K562 (cell line): Measurements from ENCODE around the gene LTBP4. TPM values are rescaled to one million over a fixed set of nuclear protein-coding genes. Genes with fewer than 3 reads are reported as not detected.

Source experiments
- DNMT1 ChIP-seq: fragments of 450-650 bp; IDR thresholded peaks from 2 replicates; pipeline ENCODE4 v1.6.1; 2016; ENCODE audit warnings: antibody characterized with exemption, mild to moderate bottlenecking
- FOXP1 ChIP-seq: sonication (generic); formaldehyde crosslinking; IDR thresholded peaks from 2 replicates; pipeline ENCODE4 v1.8.0; 2022; ENCODE audit warnings: mild to moderate bottlenecking, missing genetic modification reagents
- polyA plus RNA-seq, 8 experiments: library from polyadenylated mRNA; depleted of rRNA in 4 of 8; stranded (reverse) in 5 of 8; unstranded in 3 of 8; fragments of >200 nt; fragmentation: Nextera tagmentation in 2 of 8; fragmentation: Illumina TruSeq in 1 of 8; extraction: Ambion mirVana in 2 of 8; extraction: Trizol in 1 of 8; gene quantifications; 2 replicates each; pipeline versions ENCODE4 v1.2.1 to v1.2.3, GENCODE V29; 2011 to 2014; ENCODE audit warnings: inconsistent platforms in 1 of 8, missing spikeins in 1 of 8
- total RNA-seq, 7 experiments: library from RNA; depleted of rRNA in 6 of 7; stranded (reverse); fragments of >200 nt in 6 of 7; fragmentation: Illumina TruSeq in 2 of 7; extraction: Trizol in 2 of 7; gene quantifications; 2 replicates each; pipeline versions ENCODE4 v1.2.1 to v1.2.3, GENCODE V29; 2011 to 2021; ENCODE audit warnings: low replicate concordance in 1 of 7
- TF ChIP-seq, protein P1 (sequence below): fragments of 250-450 bp; sonication (Bioruptor Pico); IDR thresholded peaks from 2 replicates; pipeline ENCODE4 v1.6.1; 2021; ENCODE audit warnings: mild to moderate bottlenecking
- TF ChIP-seq, protein P2 (sequence below): fragments of 450-650 bp; IDR thresholded peaks from 2 replicates; pipeline ENCODE4 v1.6.1; 2017; ENCODE audit warnings: antibody characterized with exemption
- TF ChIP-seq, protein P3 (sequence below): fragments of 200-600 bp; sonication (generic); IDR thresholded peaks from one replicate; pipeline ENCODE4 v1.6.1; 2012; ENCODE audit warnings: mild to moderate bottlenecking, low read depth, low read length, inconsistent platforms

Gene LTBP4
- total and polyA plus RNA-seq, 9 of the 15 experiments (the other 6 are each of a cell fraction or from before 2014, with no cell fraction given) = 0.35 to 160 (median 31.6) TPM

DNA sequence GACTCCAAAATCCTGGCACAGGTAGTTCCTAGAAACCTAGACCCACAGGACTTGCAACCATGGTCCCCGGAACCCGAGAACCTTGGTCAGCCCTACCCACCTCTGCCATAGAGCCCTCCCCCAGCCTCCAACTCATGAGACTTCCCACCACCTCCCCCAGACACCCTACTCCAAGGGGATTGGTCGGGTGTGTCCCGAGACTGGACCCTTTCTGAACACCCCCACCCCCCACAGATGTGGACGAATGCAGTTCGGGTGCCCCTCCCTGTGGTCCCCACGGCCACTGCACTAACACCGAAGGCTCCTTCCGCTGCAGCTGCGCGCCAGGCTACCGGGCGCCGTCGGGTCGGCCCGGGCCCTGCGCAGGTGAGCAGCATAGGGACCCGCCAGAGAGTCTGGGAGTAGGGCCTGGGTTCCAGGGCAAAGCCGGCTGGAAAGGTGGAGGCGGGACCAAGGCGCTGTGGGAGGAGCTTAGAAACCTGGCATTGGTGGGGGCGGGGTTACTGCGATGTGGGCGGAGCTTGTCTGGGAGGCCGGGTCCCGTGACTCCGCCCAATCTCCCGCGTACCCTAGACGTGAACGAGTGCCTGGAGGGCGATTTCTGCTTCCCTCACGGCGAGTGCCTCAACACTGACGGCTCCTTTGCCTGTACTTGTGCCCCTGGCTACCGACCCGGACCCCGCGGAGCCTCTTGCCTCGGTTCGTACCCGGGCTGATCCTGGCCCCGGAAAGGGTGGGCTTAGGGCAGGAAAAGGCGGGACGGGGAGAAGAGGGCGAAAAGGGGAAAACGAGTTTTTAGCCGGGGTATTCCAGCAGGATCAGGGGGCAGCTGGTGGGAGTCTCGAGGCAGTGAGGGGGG lies 11.9 kb downstream of the LTBP4 start (continued):
- TF ChIP-seq, protein P1, sequence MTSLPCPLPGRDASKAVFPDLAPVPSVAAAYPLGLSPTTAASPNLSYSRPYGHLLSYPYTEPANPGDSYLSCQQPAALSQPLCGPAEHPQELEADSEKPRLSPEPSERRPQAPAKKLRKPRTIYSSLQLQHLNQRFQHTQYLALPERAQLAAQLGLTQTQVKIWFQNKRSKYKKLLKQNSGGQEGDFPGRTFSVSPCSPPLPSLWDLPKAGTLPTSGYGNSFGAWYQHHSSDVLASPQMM = no peak
- TF ChIP-seq FOXP1 (CRISPR knock-in tag) = 0 out of 2 replicates have a peak, but pooled peaks have one; percentile 45
- TF ChIP-seq, protein P2, sequence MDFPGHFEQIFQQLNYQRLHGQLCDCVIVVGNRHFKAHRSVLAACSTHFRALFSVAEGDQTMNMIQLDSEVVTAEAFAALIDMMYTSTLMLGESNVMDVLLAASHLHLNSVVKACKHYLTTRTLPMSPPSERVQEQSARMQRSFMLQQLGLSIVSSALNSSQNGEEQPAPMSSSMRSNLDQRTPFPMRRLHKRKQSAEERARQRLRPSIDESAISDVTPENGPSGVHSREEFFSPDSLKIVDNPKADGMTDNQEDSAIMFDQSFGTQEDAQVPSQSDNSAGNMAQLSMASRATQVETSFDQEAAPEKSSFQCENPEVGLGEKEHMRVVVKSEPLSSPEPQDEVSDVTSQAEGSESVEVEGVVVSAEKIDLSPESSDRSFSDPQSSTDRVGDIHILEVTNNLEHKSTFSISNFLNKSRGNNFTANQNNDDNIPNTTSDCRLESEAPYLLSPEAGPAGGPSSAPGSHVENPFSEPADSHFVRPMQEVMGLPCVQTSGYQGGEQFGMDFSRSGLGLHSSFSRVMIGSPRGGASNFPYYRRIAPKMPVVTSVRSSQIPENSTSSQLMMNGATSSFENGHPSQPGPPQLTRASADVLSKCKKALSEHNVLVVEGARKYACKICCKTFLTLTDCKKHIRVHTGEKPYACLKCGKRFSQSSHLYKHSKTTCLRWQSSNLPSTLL = no peak
- TF ChIP-seq DNMT1 = no peak
- TF ChIP-seq, protein P3, sequence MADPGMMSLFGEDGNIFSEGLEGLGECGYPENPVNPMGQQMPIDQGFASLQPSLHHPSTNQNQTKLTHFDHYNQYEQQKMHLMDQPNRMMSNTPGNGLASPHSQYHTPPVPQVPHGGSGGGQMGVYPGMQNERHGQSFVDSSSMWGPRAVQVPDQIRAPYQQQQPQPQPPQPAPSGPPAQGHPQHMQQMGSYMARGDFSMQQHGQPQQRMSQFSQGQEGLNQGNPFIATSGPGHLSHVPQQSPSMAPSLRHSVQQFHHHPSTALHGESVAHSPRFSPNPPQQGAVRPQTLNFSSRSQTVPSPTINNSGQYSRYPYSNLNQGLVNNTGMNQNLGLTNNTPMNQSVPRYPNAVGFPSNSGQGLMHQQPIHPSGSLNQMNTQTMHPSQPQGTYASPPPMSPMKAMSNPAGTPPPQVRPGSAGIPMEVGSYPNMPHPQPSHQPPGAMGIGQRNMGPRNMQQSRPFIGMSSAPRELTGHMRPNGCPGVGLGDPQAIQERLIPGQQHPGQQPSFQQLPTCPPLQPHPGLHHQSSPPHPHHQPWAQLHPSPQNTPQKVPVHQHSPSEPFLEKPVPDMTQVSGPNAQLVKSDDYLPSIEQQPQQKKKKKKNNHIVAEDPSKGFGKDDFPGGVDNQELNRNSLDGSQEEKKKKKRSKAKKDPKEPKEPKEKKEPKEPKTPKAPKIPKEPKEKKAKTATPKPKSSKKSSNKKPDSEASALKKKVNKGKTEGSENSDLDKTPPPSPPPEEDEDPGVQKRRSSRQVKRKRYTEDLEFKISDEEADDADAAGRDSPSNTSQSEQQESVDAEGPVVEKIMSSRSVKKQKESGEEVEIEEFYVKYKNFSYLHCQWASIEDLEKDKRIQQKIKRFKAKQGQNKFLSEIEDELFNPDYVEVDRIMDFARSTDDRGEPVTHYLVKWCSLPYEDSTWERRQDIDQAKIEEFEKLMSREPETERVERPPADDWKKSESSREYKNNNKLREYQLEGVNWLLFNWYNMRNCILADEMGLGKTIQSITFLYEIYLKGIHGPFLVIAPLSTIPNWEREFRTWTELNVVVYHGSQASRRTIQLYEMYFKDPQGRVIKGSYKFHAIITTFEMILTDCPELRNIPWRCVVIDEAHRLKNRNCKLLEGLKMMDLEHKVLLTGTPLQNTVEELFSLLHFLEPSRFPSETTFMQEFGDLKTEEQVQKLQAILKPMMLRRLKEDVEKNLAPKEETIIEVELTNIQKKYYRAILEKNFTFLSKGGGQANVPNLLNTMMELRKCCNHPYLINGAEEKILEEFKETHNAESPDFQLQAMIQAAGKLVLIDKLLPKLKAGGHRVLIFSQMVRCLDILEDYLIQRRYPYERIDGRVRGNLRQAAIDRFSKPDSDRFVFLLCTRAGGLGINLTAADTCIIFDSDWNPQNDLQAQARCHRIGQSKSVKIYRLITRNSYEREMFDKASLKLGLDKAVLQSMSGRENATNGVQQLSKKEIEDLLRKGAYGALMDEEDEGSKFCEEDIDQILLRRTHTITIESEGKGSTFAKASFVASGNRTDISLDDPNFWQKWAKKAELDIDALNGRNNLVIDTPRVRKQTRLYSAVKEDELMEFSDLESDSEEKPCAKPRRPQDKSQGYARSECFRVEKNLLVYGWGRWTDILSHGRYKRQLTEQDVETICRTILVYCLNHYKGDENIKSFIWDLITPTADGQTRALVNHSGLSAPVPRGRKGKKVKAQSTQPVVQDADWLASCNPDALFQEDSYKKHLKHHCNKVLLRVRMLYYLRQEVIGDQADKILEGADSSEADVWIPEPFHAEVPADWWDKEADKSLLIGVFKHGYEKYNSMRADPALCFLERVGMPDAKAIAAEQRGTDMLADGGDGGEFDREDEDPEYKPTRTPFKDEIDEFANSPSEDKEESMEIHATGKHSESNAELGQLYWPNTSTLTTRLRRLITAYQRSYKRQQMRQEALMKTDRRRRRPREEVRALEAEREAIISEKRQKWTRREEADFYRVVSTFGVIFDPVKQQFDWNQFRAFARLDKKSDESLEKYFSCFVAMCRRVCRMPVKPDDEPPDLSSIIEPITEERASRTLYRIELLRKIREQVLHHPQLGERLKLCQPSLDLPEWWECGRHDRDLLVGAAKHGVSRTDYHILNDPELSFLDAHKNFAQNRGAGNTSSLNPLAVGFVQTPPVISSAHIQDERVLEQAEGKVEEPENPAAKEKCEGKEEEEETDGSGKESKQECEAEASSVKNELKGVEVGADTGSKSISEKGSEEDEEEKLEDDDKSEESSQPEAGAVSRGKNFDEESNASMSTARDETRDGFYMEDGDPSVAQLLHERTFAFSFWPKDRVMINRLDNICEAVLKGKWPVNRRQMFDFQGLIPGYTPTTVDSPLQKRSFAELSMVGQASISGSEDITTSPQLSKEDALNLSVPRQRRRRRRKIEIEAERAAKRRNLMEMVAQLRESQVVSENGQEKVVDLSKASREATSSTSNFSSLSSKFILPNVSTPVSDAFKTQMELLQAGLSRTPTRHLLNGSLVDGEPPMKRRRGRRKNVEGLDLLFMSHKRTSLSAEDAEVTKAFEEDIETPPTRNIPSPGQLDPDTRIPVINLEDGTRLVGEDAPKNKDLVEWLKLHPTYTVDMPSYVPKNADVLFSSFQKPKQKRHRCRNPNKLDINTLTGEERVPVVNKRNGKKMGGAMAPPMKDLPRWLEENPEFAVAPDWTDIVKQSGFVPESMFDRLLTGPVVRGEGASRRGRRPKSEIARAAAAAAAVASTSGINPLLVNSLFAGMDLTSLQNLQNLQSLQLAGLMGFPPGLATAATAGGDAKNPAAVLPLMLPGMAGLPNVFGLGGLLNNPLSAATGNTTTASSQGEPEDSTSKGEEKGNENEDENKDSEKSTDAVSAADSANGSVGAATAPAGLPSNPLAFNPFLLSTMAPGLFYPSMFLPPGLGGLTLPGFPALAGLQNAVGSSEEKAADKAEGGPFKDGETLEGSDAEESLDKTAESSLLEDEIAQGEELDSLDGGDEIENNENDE = no peak
